GM12878 (cell line): ENCODE data around the gene ABCF1. TPM values are rescaled to one million over a fixed set of nuclear protein-coding genes. Genes with fewer than 3 reads are reported as not detected.

Experiments used
- ATAC-seq: fragments of 200-7000 bp; cut with Tn5 transposase; 3 replicates; pipeline ENCODE4 v1.9.1; 2020; ENCODE audit warnings: mild to moderate bottlenecking, moderate library complexity
- BruUV-seq: library from RNA; stranded (reverse); fragments of 400-500 nt; replicated peaks from 2 replicates; lab custom pipeline; 2021; lab: Mats Ljungman, UMichigan
- CTCF ChIA-PET: fragments of 300-600 bp; sonication (Branson Sonifier 250); formaldehyde crosslinking; extraction: SDS; loops from one replicate; lab custom pipeline; 2021; ENCODE audit warnings: inconsistent platforms; lab: Yijun Ruan, JAX
- POLR2A ChIA-PET: fragments of 350-600 bp; formaldehyde crosslinking; extraction: SDS; loops from one replicate; lab custom pipeline; 2021; ENCODE audit warnings: inconsistent platforms; lab: Charles Lee
- RAD21 ChIA-PET: fragments of 300-600 bp; sonication (Branson Sonifier 250); formaldehyde crosslinking; loops from one replicate; lab custom pipeline; 2023; ENCODE audit warnings: antibody characterized with exemption; ENCODE audit not compliant: unreplicated experiment; lab: Charles Lee
- SMC1A ChIA-PET: fragments of 300-600 bp; sonication (Branson Sonifier 250); formaldehyde crosslinking; loops from one replicate; lab custom pipeline; 2023; ENCODE audit not compliant: unreplicated experiment, uncharacterized antibody; lab: Charles Lee
- DNase-seq: peaks from one replicate; pipeline ENCODE4 v3.0.0-alpha.2; 2011; ENCODE audit warnings: low read depth, low spot score
- FAIRE-seq: peaks from 3 replicates; lab custom pipeline; 2011; peaks lifted over from hg19 to GRCh38; lab: Jason Lieb, UNC
- H2AFZ ChIP-seq: 2 replicates; pipeline ENCODE4 v1.6.0; 2011; ENCODE audit warnings: low read depth, low read length, control low read depth; ENCODE audit not compliant: control insufficient read depth
- H3K27ac ChIP-seq: 2 replicates; pipeline ENCODE4 v1.5.1; 2011; ENCODE audit warnings: control low read depth; ENCODE audit not compliant: control insufficient read depth, insufficient read depth
- H3K27me3 ChIP-seq, 2 experiments: replicated peaks in 1 of 2; 2 replicates each; pipeline versions ENCODE4 v1.6.0 to v1.6.1; 2011; ENCODE audit warnings: low read length in 1 of 2; ENCODE audit not compliant: control insufficient read depth in 2 of 2, insufficient read depth in 2 of 2
- H3K36me3 ChIP-seq, 2 experiments: 2 replicates each; pipeline ENCODE4 v1.5.1; 2011; ENCODE audit warnings: low read length in 1 of 2; ENCODE audit not compliant: control insufficient read depth in 2 of 2, insufficient read depth in 2 of 2
- H3K4me1 ChIP-seq: 2 replicates; pipeline ENCODE4 v1.6.1; 2011; ENCODE audit warnings: mild to moderate bottlenecking, low read length, moderate library complexity, mixed read lengths; ENCODE audit not compliant: control insufficient read depth, insufficient read depth
- H3K4me2 ChIP-seq: 2 replicates; pipeline ENCODE4 v1.6.0; 2011; ENCODE audit warnings: control low read depth; ENCODE audit not compliant: control insufficient read depth, insufficient read depth
- H3K4me3 ChIP-seq: fragments of 200-600 bp; sonication (generic); 2 replicates; pipeline ENCODE4 v1.5.1; 2016
- H3K79me2 ChIP-seq: 2 replicates; pipeline ENCODE4 v1.6.0; 2011; ENCODE audit warnings: low read length; ENCODE audit not compliant: control insufficient read depth, insufficient read depth
- H3K9ac ChIP-seq: 2 replicates; pipeline ENCODE4 v1.8.0; 2011; ENCODE audit warnings: low read length, control low read depth, mixed read lengths; ENCODE audit not compliant: control insufficient read depth, insufficient read depth
- H3K9me3 ChIP-seq: replicated peaks from 3 replicates; pipeline ENCODE4 v1.5.1; 2011; ENCODE audit warnings: mild to moderate bottlenecking, low read length; ENCODE audit not compliant: control insufficient read depth, insufficient read depth
- H4K20me1 ChIP-seq: 2 replicates; pipeline ENCODE4 v1.6.0; 2011; ENCODE audit not compliant: control insufficient read depth, insufficient read depth
- POLR2AphosphoS5 ChIP-seq: IDR thresholded peaks from 2 replicates; pipeline ENCODE4 v1.6.1; 2011; ENCODE audit warnings: mild to moderate bottlenecking, low read length, inconsistent platforms
- ZBTB11 ChIP-seq: fragments of 450-650 bp; formaldehyde crosslinking; IDR thresholded peaks from 2 replicates; pipeline ENCODE4 v1.5.0; 2022; ENCODE audit warnings: mild to moderate bottlenecking, missing genetic modification characterization
- WGBS: methylation state at CpG from one replicate; pipeline ENCODE4 v1.1.6; 2016; ENCODE audit warnings: low lambda C conversion rate; ENCODE audit not compliant: insufficient replicate concordance, insufficient coverage; ENCODE audit errors: missing lambda C conversion rate; 5-methylcytosine and 5-hydroxymethylcytosine counted together
- in situ Hi-C: fragments of 300-500 bp; cut with MboI; formaldehyde crosslinking; loops from 9 replicates; pipeline ENCODE4 v1.14.3; 2018; ENCODE audit warnings: mixed read lengths
- intact Hi-C: fragments of 100-400 bp; cut with micrococcal nuclease; formaldehyde crosslinking; loops from one replicate; pipeline ENCODE4 v1.14.2; 2022; ENCODE audit not compliant: unreplicated experiment
- polyA plus RNA-seq, 11 experiments: library from polyadenylated mRNA; depleted of rRNA in 4 of 11; unstranded in 6 of 11; stranded (reverse) in 5 of 11; fragments of >200 nt; fragmentation: Nextera tagmentation in 4 of 11; fragmentation: Illumina TruSeq in 1 of 11; extraction: Ambion mirVana in 4 of 11; extraction: Trizol in 1 of 11; gene quantifications; 1 replicate in 1 of 11; 2 replicates in 10 of 11; pipeline versions ENCODE4 v1.2.1 to v1.2.3, GENCODE V29; 2011 to 2016; ENCODE audit warnings: inconsistent platforms in 2 of 11, missing spikeins in 2 of 11, low read depth in 1 of 11
- total RNA-seq, 4 experiments: library from RNA; depleted of rRNA in 3 of 4; stranded (reverse); fragments of >200 nt in 3 of 4; fragmentation: Illumina TruSeq in 1 of 4; extraction: Trizol in 1 of 4; gene quantifications; 2 replicates each; pipeline versions ENCODE4 v1.2.1 to v1.2.3, GENCODE V29; 2013 to 2021

Gene ABCF1
- total and polyA plus RNA-seq, 10 of the 15 experiments (the other 5 are each of a cell fraction or from before 2014, with no cell fraction given): 21.3 to 79.6 (median 55.9) TPM

GRCh38 chr6:30548375-30548774 lies 22.9 kb upstream of the ABCF1 start:
- Histone ChIP-seq H3K79me2 (no peaks in the 10 kb centered on the region), H4K20me1 (no peaks in the 10 kb centered on the region), H3K9me3 (no peaks in the 10 kb centered on the region), H2AFZ (no peak overlapping the region), H3K27ac (no peak overlapping the region), H3K36me3 (peaks cover 7 to 18% of the 10 kb centered on the region in 2 experiments), H3K4me1 (no peaks in the 10 kb centered on the region), H3K27me3 (no peaks in the 10 kb centered on the region), H3K4me2 (no peak overlapping the region), H3K4me3 (no peak overlapping the region), H3K9ac (no peak overlapping the region)
- BruUV-seq: no TSS peak
- ChIA-PET RAD21 (interaction anchor here (0.8 to 8.4 kb wide), 2 partner anchors 49 to 66 kb away, joined by 4 to 159 read pairs; no protein-coding TSS in a partner anchor), POLR2A (interaction anchor here (0.6 kb wide), 1 partner anchor 336 kb away, joined by 3 read pairs; no protein-coding TSS in a partner anchor), SMC1A (no interaction called here), CTCF (interaction anchor here (0.9 to 15.6 kb wide), 7 partner anchors 16 to 183 kb away, joined by 3 to 480 read pairs (median 4); no protein-coding TSS in a partner anchor)
- ATAC-seq (no peak), DNase-seq (no peak), FAIRE-seq (no peak)
- intact Hi-C loops: no loop called here
- TF ChIP-seq ZBTB11 (CRISPR knock-in tag): no peak
- TF ChIP-seq POLR2AphosphoS5: 0 out of 2 replicates have a peak, but pooled peaks have one; percentile 22
- in situ Hi-C loops: no loop called here
- 20% methylated on average over 2 of the region's 2 CpGs for WGBS
